GM18870 (cell line): Measurements from ENCODE around the gene MORC2.

Experiments
- ATAC-seq: cut with Tn5 transposase; IDR thresholded peaks from one replicate; pipeline ENCODE4 v1.9.1; 2021; ENCODE audit warnings: moderate library complexity; ENCODE audit not compliant: unreplicated experiment

MORC2 gene

GRCh38 chr22:30889996-30890480 is 78.5 kb downstream of the MORC2 start:
- ATAC-seq: no peak

GRCh38 chr22:30889268-30889995 is 79.1 kb downstream of the MORC2 start:
- no peak for ATAC-seq

- no peak for ATAC-seq
These were observed 80.7 kb downstream of the MORC2 start for GRCh38 chr22:30887861-30888260.

- no peak for ATAC-seq
These were observed 81.1 kb downstream of the MORC2 start for GRCh38 chr22:30887453-30887852.

- no peak for ATAC-seq
These were observed 83.0 kb downstream of the MORC2 start for GRCh38 chr22:30885591-30885990.

GRCh38 chr22:30885001-30885366 is 83.6 kb downstream of the MORC2 start:
- ATAC-seq: no peak

- ATAC-seq: no peak
These were observed 84.2 kb downstream of the MORC2 start for GRCh38 chr22:30884211-30885000.

GRCh38 chr22:30883586-30884145 is 84.9 kb downstream of the MORC2 start:
- no peak for ATAC-seq

GRCh38 chr22:30882974-30883533 is 85.5 kb downstream of the MORC2 start:
- ATAC-seq: no peak

GRCh38 chr22:30882184-30882717 is 86.3 kb downstream of the MORC2 start:
- no peak for ATAC-seq

GRCh38 chr22:30881361-30882183 is 87.0 kb downstream of the MORC2 start:
- ATAC-seq: no peak

GRCh38 chr22:30880847-30881246 is 87.7 kb downstream of the MORC2 start:
- no peak for ATAC-seq

- ATAC-seq: no peak
These were observed 88.4 kb downstream of the MORC2 start for GRCh38 chr22:30880181-30880601.

GRCh38 chr22:30879415-30879797 is 89.2 kb downstream of the MORC2 start:
- ATAC-seq: no peak

GRCh38 chr22:30878516-30879414 is 89.8 kb downstream of the MORC2 start:
- ATAC-seq: no peak

- no peak for ATAC-seq
These were observed 90.7 kb downstream of the MORC2 start for GRCh38 chr22:30877662-30878515.

GRCh38 chr22:30876915-30877553 is 91.5 kb downstream of the MORC2 start:
- ATAC-seq: no peak

GRCh38 chr22:30876221-30876751 is 92.3 kb downstream of the MORC2 start:
- no peak for ATAC-seq
